Stimulated activated CD4-positive, alpha-beta T cell treated with anti-CD3 and anti-CD28 coated beads, Interleukin-4, amount 100 ng/mL, for 48 hours (primary cell): ENCODE measurements around the gene ZFR2.
"Not testable (repeated sequence)": the region's sequence is repeated elsewhere in the genome, so short reads cannot be mapped to it uniquely, and the experiment has no call there.

Experiments
- DNase-seq, 2 donors: peaks; one replicate each; pipeline ENCODE4 v3.0.0-alpha.2; 2020; ENCODE audit warnings: low read depth in 2 of 2

Gene ZFR2

DNA sequence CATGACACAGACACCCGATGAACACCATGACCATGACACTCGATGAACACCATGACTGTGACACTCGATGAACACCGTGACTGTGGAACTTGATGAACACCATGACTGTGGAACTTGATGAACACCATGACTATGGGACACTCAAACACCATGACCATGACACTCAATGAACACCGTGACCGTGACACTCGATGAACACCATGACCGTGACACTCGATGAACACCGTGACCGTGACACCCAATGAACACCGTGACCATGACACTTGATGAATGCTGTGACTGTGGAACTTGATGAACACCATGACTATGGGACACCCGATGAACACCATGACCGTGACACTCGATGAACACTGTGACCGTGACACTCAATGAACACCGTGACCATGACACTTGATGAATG lies 31.5 kb downstream of the ZFR2 start:
- DNase-seq: no peak

DNA sequence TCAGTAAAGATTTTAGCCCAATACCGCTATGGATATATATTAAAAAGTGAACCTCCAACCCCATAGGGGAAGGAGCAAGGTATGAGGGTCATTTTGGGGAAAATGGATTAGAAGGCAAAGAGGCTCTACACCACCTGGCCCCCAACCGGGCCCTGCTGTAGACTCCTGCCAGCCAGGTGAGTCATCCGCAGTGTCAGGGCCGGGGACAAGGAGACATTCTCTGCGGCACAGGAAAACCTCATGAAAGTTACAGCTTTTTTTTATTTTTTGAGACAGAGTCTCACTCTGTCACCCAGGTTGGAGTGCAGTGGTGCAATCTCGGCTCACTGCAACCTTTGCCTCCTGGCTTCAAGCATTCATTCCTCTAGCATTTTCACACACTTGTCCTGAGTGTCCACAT lies 32.0 kb downstream of the ZFR2 start:
- DNase-seq: no peak

DNA sequence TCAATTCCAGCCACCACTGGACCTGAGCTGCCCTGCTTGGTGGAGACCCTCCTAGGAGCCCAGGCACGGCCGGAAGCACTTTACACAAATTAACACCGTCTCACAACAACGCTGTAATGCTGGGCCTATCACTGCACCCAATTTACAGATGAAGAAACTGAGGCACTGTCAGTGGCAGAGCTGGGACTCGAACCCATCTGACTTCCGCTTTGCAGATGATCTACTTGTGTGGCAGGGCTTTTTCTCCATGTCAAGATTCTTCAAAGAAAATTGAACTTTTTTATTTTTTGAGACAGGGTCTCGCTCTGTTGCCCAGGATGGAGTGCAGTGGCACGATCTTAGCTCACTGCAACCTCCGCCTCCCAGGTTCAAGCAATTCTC lies 33.8 kb downstream of the ZFR2 start:
- DNase-seq: no peak

- DNase-seq: no peak
Measured at GRCh38 chr19:3834349-3835054, 34.3 kb downstream of the ZFR2 start.

DNA sequence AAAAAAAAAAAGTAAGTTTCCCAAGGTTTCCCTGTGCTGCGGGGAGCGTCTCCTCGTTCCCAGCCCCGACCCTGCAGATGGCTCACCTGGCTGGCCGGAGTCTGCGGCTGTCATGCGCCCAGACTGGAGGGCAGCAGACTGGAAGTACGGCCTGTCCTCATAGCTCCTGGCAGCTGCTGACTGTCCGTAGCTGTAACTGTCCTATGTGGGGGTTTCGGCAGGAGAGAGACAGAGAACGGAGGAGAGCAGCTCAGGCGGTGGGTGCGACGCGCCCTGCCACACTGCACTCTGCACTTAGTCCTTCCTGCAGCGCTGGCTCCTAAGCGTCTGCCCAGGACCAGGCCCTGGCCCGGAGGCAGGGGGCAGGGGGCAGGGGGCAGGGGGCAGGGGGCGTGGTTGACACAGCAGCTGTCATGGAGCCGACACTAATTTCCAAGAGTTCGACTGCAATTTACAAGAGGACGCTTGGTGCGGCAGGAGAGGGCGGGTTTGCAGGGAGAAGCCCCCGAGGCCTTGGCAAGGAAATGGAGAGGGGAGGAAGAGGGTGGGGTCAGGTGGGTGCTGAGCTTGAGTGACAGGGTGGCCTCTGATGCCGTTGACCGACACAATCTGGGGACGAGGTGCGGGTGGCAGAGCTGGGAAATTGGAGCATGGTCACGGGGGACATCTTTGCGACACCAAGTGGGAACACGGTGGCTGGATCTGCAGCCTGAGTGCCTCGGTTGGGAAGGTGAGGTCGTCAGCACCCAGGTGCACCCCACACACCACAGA lies 35.1 kb downstream of the ZFR2 start:
- DNase-seq: no peak

GRCh38 chr19:3832001-3832400 lies 36.8 kb downstream of the ZFR2 start:
- no peak for DNase-seq

GRCh38 chr19:3831601-3832000 lies 37.2 kb downstream of the ZFR2 start:
- DNase-seq: no peak

- DNase-seq: no peak
Measured at GRCh38 chr19:3830621-3831589, 37.9 kb downstream of the ZFR2 start.

GRCh38 chr19:3827306-3827705 lies 41.5 kb downstream of the ZFR2 start:
- no peak for DNase-seq

DNA sequence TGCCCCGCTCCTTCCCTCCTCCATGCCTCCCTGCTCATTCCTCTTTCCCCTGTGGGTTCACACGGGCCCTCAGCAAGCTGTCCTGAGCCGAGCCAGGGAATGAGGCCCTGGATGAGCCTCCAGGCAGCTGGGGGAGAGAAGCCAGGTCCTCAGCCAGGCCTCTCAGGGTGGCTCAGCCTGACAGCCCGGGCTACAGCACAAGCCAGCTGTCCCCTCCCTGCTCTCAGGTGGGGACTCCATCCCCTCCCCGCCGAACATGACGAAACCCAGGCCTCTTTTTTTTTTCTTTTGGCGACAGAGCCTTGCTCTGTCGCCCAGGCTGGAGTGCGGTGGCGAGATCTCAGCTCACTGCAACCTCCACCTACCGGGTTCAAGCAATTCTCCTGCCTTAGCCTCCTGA lies 42.7 kb downstream of the ZFR2 start:
- DNase-seq: no peak

GRCh38 chr19:3825286-3825956 lies 43.4 kb downstream of the ZFR2 start:
- DNase-seq: no peak

DNA sequence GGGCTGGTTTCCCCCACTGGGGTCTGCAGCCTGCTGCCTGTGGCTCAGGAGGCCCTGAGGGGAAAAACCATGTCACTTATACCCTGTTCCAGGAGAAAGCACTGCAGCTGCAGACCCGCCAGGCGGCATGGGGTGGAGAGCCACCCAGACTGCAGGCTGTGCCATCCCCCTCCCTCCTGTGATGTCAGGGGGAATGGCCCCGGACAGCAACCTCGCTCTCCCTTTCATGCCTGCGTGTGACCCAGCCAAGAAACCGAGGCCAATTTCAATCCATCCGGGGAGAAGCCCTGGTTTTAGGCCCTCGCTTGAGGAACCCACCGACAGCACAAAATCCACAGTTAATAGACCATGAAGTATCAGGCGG lies 45.5 kb downstream of the ZFR2 start:
- DNase-seq: no peak

- no peak for DNase-seq
Measured at GRCh38 chr19:3822683-3823349, 46.0 kb downstream of the ZFR2 start.

GRCh38 chr19:3821857-3822364 lies 46.9 kb downstream of the ZFR2 start:
- peak; percentile 82 to 97 for DNase-seq

DNA sequence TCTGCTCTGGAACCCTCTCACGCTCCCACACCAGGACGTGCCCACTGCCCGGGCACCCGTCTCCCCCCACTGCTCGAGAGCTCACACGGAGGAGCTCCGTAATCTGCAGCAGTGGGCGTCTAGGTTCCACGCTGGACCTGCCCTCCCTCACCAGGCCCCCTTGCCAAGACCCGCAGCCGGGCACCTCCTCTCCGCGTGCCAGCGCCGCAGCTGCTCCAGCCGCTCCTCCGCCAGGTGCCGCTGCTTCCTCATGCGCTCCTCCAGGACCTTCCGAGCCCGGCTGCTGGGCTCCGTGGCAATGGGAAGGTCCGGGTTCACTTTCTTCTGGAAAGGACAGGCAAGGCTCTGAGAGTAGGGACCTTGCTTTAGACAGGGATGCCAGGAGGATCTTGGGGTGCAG lies 47.7 kb downstream of the ZFR2 start:
- no peak for DNase-seq

- no peak for DNase-seq
Measured at GRCh38 chr19:3819989-3820388, 48.8 kb downstream of the ZFR2 start.

DNA sequence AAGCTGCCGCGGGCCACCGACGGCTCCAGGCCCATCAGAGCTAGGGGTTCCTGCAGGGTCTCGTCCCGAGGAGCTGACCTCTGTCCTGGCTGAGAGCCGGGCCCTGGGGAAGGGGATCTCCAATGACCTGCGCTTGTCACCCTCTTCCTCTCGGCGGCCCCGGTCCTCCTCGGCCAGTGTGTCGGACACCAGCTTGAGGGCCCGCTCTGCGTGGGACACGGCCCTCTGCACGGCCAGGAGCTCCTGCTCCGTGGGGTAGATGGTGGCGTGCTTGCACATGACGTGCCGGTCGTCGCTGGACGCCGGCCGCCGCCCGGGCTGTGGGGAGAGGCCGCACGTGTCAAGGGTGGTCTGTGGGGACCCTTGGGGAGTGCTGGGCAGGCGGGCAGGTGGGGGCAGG lies 49.9 kb downstream of the ZFR2 start:
- no peak for DNase-seq

- peak; percentile 28 to 42 for DNase-seq
Measured at GRCh38 chr19:3818466-3818865, 50.4 kb downstream of the ZFR2 start.

- no peak for DNase-seq
Measured at GRCh38 chr19:3817761-3818160, 51.1 kb downstream of the ZFR2 start.

GRCh38 chr19:3816566-3817218 lies 52.1 kb downstream of the ZFR2 start:
- DNase-seq: no peak

DNA sequence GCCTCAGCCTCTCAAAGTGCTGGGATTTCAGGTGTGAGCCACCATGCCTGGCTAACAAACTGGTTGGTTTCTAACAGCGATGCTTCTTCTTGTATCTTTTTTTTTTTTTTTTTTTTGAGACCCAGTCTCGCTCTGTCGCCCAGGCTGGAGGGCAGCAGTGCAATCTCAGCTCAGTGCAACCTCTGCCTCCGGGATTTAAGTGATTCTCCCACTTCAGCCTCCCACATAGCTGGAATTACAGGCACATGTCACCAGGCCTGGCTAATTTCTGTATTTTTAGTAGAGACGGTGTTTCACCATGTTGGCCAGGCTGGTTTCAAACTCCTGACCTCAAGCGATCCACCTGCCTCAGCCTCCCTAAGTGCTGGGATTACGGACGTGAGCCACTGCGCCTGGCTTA lies 52.7 kb downstream of the ZFR2 start:
- not testable (repeated sequence) for DNase-seq
